Mesothelial cell of epicardium (in vitro differentiated cells): ENCODE results near the gene SYCP1. TPM values are rescaled to one million over a fixed set of nuclear protein-coding genes. Genes with fewer than 3 reads are reported as not detected.

Experiments
- DNase-seq, 2 experiments: peaks; one replicate each; pipeline ENCODE4 v3.0.0; 2021; ENCODE audit warnings: low spot score in 2 of 2; ENCODE audit not compliant: unreplicated experiment in 2 of 2
- H3K27ac Mint-ChIP-seq: 2 replicates; pipeline ENCODE4 v1.8.0; 2021; ENCODE audit warnings: mixed read lengths
- H3K27me3 Mint-ChIP-seq: 2 replicates; pipeline ENCODE4 v1.8.0; 2021; ENCODE audit warnings: low read depth, mixed read lengths
- H3K36me3 Mint-ChIP-seq: 2 replicates; pipeline ENCODE4 v1.8.0; 2021; ENCODE audit warnings: mixed read lengths
- H3K4me1 Mint-ChIP-seq: 2 replicates; pipeline ENCODE4 v1.8.0; 2021; ENCODE audit warnings: mixed read lengths
- H3K4me3 Mint-ChIP-seq: 2 replicates; pipeline ENCODE4 v1.8.0; 2021; ENCODE audit warnings: mild to moderate bottlenecking, moderate library complexity, mixed read lengths
- H3K9me3 Mint-ChIP-seq: 2 replicates; pipeline ENCODE4 v1.8.0; 2021; ENCODE audit warnings: mixed read lengths
- total RNA-seq: library from RNA; stranded (reverse); gene quantifications from 3 replicates; pipeline ENCODE4 v1.2.1, GENCODE V29; 2021
- TF ChIP-seq, protein P1 (sequence below): fragments of 200-600 bp; sonication (generic); IDR thresholded peaks from one replicate; pipeline ENCODE4 v1.5.0; 2021; ENCODE audit warnings: antibody characterized with exemption; ENCODE audit not compliant: unreplicated experiment

SYCP1 gene
- total RNA-seq, 1 donor from 2014 or later = not detected

GRCh38 chr1:114831276-114831994 lies 23.2 kb upstream of the SYCP1 start:
- Mint-ChIP-seq H3K27me3 (peaks cover 5% of the 10 kb centered on the region), H3K4me3 (no peak overlapping the region), H3K9me3 (peaks cover 3% of the 10 kb centered on the region), H3K36me3 (no peaks in the 10 kb centered on the region), H3K4me1 (no peaks in the 10 kb centered on the region), H3K27ac (no peak overlapping the region)
- no peak for DNase-seq
- TF ChIP-seq, protein P1, sequence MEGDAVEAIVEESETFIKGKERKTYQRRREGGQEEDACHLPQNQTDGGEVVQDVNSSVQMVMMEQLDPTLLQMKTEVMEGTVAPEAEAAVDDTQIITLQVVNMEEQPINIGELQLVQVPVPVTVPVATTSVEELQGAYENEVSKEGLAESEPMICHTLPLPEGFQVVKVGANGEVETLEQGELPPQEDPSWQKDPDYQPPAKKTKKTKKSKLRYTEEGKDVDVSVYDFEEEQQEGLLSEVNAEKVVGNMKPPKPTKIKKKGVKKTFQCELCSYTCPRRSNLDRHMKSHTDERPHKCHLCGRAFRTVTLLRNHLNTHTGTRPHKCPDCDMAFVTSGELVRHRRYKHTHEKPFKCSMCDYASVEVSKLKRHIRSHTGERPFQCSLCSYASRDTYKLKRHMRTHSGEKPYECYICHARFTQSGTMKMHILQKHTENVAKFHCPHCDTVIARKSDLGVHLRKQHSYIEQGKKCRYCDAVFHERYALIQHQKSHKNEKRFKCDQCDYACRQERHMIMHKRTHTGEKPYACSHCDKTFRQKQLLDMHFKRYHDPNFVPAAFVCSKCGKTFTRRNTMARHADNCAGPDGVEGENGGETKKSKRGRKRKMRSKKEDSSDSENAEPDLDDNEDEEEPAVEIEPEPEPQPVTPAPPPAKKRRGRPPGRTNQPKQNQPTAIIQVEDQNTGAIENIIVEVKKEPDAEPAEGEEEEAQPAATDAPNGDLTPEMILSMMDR = no peak

DNA sequence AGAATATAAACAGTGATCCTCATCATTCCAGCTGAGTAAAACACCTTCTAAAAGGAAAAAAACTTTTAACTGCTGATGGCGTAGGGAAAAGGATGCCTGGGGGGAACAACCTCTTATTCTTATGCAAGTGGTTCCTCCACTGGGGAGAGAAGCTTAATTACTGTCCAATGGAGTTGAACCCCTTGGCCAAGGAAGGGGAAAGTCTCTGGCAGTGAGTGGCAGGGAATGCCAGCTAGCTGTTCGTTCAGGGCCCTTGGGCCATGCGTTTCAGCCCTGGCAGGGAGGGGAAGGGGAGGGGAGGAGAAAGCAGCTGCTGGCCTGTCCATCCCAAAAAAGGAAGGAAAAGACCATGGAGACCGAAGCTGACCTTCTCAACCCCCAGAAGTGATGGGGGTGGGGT lies 22.6 kb upstream of the SYCP1 start:
- H3K4me3 Mint-ChIP-seq = no peak overlapping the region
- no peaks in the 10 kb centered on the region for H3K9me3 Mint-ChIP-seq
- no peak overlapping the region for H3K27ac Mint-ChIP-seq
- no peak for DNase-seq
- peaks cover 10% of the 10 kb centered on the region for H3K27me3 Mint-ChIP-seq
- H3K4me1 Mint-ChIP-seq = no peaks in the 10 kb centered on the region
- no peaks in the 10 kb centered on the region for H3K36me3 Mint-ChIP-seq
- TF ChIP-seq, protein P1 = no peak

DNA sequence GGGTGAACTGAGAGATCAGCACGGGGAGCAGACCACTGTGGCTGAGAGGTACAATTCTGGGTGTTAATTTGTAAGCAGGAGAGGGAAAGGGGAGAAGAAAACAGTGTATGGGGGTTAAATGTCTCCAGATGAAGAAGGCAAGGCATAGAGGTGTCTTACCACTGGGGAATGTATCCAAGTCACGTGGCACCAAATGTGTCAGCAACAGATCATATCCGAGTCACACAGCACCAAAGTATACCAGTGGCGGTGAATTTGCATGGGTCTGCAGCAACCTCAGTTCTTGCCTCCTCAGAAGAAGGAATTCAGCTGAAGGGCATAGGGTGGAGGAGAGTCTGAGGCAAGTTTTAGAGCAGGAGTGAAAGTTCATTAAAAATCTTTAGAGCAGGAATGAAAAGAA lies 21.2 kb upstream of the SYCP1 start:
- H3K27me3 Mint-ChIP-seq = peaks cover 19% of the 10 kb centered on the region
- H3K4me1 Mint-ChIP-seq = no peaks in the 10 kb centered on the region
- no peak for DNase-seq
- no peaks in the 10 kb centered on the region for H3K36me3 Mint-ChIP-seq
- no peak overlapping the region for H3K4me3 Mint-ChIP-seq
- TF ChIP-seq, protein P1 = no peak
- H3K27ac Mint-ChIP-seq = no peak overlapping the region
- no peaks in the 10 kb centered on the region for H3K9me3 Mint-ChIP-seq

- H3K36me3 Mint-ChIP-seq = no peaks in the 10 kb centered on the region
- H3K4me1 Mint-ChIP-seq = no peaks in the 10 kb centered on the region
- DNase-seq = no peak
- no peak overlapping the region for H3K27ac Mint-ChIP-seq
- no peak overlapping the region for H3K4me3 Mint-ChIP-seq
- no peaks in the 10 kb centered on the region for H3K9me3 Mint-ChIP-seq
- peaks cover 57% of the 10 kb centered on the region for H3K27me3 Mint-ChIP-seq
- TF ChIP-seq, protein P1 = no peak
Observed at GRCh38 chr1:114844270-114844669, 10.4 kb upstream of the SYCP1 start.

DNA sequence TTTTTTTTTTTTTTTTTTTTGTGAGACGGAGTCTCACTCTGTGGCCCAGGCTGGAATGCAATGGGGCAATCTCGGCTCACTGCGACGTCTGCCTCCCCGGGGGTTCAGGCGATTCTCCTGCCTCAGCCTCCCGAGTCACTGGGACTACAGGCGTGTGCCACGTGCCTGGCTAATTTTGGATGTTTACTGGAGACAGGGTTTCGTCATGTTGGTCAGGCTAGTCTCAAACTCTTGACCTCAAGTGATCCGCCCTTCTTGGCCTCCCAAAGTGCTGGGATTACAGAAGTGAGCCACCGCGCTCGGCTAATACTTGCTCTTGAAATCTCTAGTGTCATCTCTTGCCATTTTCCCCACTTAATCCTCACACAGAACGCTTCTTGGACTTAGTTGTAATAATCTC lies 1.1 kb upstream of the SYCP1 start:
- peaks cover 50% of the 10 kb centered on the region for H3K27me3 Mint-ChIP-seq
- no peaks in the 10 kb centered on the region for H3K9me3 Mint-ChIP-seq
- no peak overlapping the region for H3K27ac Mint-ChIP-seq
- no peak for DNase-seq
- no peaks in the 10 kb centered on the region for H3K4me1 Mint-ChIP-seq
- H3K36me3 Mint-ChIP-seq = no peaks in the 10 kb centered on the region
- H3K4me3 Mint-ChIP-seq = no peak overlapping the region
- TF ChIP-seq, protein P1 = no peak

- Mint-ChIP-seq H3K4me3 (no peak overlapping the region), H3K36me3 (no peaks in the 10 kb centered on the region), H3K4me1 (no peaks in the 10 kb centered on the region), H3K9me3 (no peaks in the 10 kb centered on the region), H3K27me3 (peaks cover 28% of the 10 kb centered on the region), H3K27ac (no peak overlapping the region)
- TF ChIP-seq, protein P1 = no peak
- no peak for DNase-seq
Observed at GRCh38 chr1:114861384-114861783, 6.7 kb downstream of the SYCP1 start.
